Thyroid gland (tissue), 4 donors: Measurements from ENCODE around the gene PSAP.

Experiments used
- CTCF ChIP-seq, 6 experiments: fragments of 200-600 bp in 3 of 6; fragments of 450-650 bp in 3 of 6; sonication (generic) in 3 of 6; IDR thresholded peaks; one replicate each; pipeline ENCODE4 v1.5.1; 2016 to 2019; ENCODE audit warnings: antibody characterized with exemption in 6 of 6, mild to moderate bottlenecking in 2 of 6, inconsistent platforms in 1 of 6, moderate library complexity in 1 of 6
- POLR2A ChIP-seq, 2 donors: fragments of 450-650 bp; IDR thresholded peaks; one replicate each; pipeline ENCODE4 v1.6.1; 2017; ENCODE audit warnings: antibody characterized with exemption in 2 of 2, mild to moderate bottlenecking in 2 of 2, moderate library complexity in 1 of 2

- TF ChIP-seq CTCF (IDR thresholded peaks at IDR 0.05) (no peak), POLR2A (IDR thresholded peaks at IDR 0.05) (no peak)
Observed at GRCh38 chr10:71804077-71804476, 47.0 kb downstream of the PSAP start.
